MM.1S (cell line): ENCODE data around the gene DDI2.

Source experiments
- DNase-seq: peaks from one replicate; pipeline ENCODE4 v3.0.0-alpha.2; 2015
- H2AFZ ChIP-seq: fragments of 300-600 bp; sonication (generic); 2 replicates; pipeline ENCODE4 v1.6.0; 2016; ENCODE audit warnings: antibody characterized with exemption, low read length
- H3F3A ChIP-seq: fragments of 300-600 bp; sonication (generic); 2 replicates; pipeline ENCODE4 v1.6.1; 2016; ENCODE audit warnings: mild to moderate bottlenecking, antibody characterized with exemption, low read length, moderate library complexity, mixed read lengths; ENCODE audit not compliant: insufficient read depth
- H3K27ac ChIP-seq: fragments of 300-600 bp; sonication (generic); 2 replicates; pipeline ENCODE4 v1.5.1; 2016; ENCODE audit warnings: mild to moderate bottlenecking, low read length
- H3K27me3 ChIP-seq: fragments of 300-600 bp; sonication (generic); replicated peaks from 2 replicates; pipeline ENCODE4 v1.6.0; 2016; ENCODE audit warnings: low read length; ENCODE audit not compliant: insufficient read depth
- H3K36me3 ChIP-seq: fragments of 300-600 bp; sonication (generic); replicated peaks from 2 replicates; pipeline ENCODE4 v1.6.1; 2016; ENCODE audit warnings: mild to moderate bottlenecking, low read length, mixed read lengths; ENCODE audit not compliant: insufficient read depth
- H3K4me1 ChIP-seq: fragments of 300-600 bp; sonication (generic); 2 replicates; pipeline ENCODE4 v1.6.1; 2016; ENCODE audit warnings: low read length, mixed read lengths
- H3K4me2 ChIP-seq: fragments of 300-600 bp; sonication (generic); 2 replicates; pipeline ENCODE4 v1.6.0; 2016; ENCODE audit warnings: low read depth, low read length
- H3K4me3 ChIP-seq: fragments of 300-600 bp; sonication (generic); 2 replicates; pipeline ENCODE4 v1.5.1; 2016; ENCODE audit warnings: low read length, mixed read lengths
- H3K79me2 ChIP-seq: fragments of 300-600 bp; sonication (generic); 2 replicates; pipeline ENCODE4 v1.6.1; 2016; ENCODE audit warnings: mixed run types, low read length, mixed read lengths
- H3K9ac ChIP-seq: fragments of 300-600 bp; sonication (generic); 2 replicates; pipeline ENCODE4 v1.6.1; 2016; ENCODE audit warnings: low read length, mixed read lengths
- H3K9me2 ChIP-seq: fragments of 300-600 bp; sonication (generic); replicated peaks from 2 replicates; pipeline ENCODE4 v1.6.1; 2016; ENCODE audit warnings: mild to moderate bottlenecking, low read length, mixed read lengths; ENCODE audit not compliant: insufficient read depth
- H3K9me3 ChIP-seq: fragments of 300-600 bp; sonication (generic); replicated peaks from 2 replicates; pipeline ENCODE4 v1.6.1; 2016; ENCODE audit warnings: mild to moderate bottlenecking, low read length, mixed read lengths; ENCODE audit not compliant: insufficient read depth
- H4K20me1 ChIP-seq: fragments of 300-600 bp; sonication (generic); 2 replicates; pipeline ENCODE4 v1.6.1; 2016; ENCODE audit warnings: mild to moderate bottlenecking, low read length, moderate library complexity, mixed read lengths; ENCODE audit not compliant: insufficient read depth
- CTCF ChIP-seq: fragments of 300-600 bp; sonication (generic); IDR thresholded peaks from 2 replicates; pipeline ENCODE4 v1.5.1; 2016; ENCODE audit warnings: antibody characterized with exemption, low read length, mixed read lengths
- EZH2 ChIP-seq: fragments of 300-600 bp; sonication (generic); optimal IDR thresholded peaks from 2 replicates; pipeline ENCODE3; 2017; ENCODE audit warnings: low read depth, mild to moderate bottlenecking, antibody characterized with exemption, low read length, mixed read lengths
- EZH2phosphoT487 ChIP-seq: fragments of 300-600 bp; sonication (generic); IDR thresholded peaks from 2 replicates; pipeline ENCODE4 v1.6.1; 2018; ENCODE audit warnings: antibody characterized with exemption, low read length

The DDI2 gene

GRCh38 chr1:15703562-15703961 is 86.3 kb downstream of the DDI2 start:
- DNase-seq, result no peak
- no peaks in the 10 kb centered on the region for H3K36me3 ChIP-seq
- no peaks in the 10 kb centered on the region for H3K9me3 ChIP-seq
- no peaks in the 10 kb centered on the region for H4K20me1 ChIP-seq
- H3K27me3 ChIP-seq, result no peaks in the 10 kb centered on the region
- H3K4me3 ChIP-seq, result no peak overlapping the region
- H3K4me1 ChIP-seq, result no peaks in the 10 kb centered on the region
- H3K9me2 ChIP-seq, result no peaks in the 10 kb centered on the region
- H2AFZ ChIP-seq, result no peak overlapping the region
- peaks cover 82% of the 10 kb centered on the region for H3K79me2 ChIP-seq
- no peak overlapping the region for H3K9ac ChIP-seq
- TF ChIP-seq CTCF, result no peak
- no peak for TF ChIP-seq EZH2phosphoT487
- TF ChIP-seq EZH2, result no peak
- no peak overlapping the region for H3K4me2 ChIP-seq
- no peak overlapping the region for H3K27ac ChIP-seq
- no peaks in the 10 kb centered on the region for H3F3A ChIP-seq

- Histone ChIP-seq H3K79me2 (peaks cover 82% of the 10 kb centered on the region), H3K4me1 (no peaks in the 10 kb centered on the region), H3K9me3 (no peaks in the 10 kb centered on the region), H3K9ac (no peak overlapping the region), H2AFZ (no peak overlapping the region), H3K4me2 (no peak overlapping the region), H3K36me3 (no peaks in the 10 kb centered on the region), H3F3A (no peaks in the 10 kb centered on the region), H3K9me2 (no peaks in the 10 kb centered on the region), H3K4me3 (no peak overlapping the region), H3K27ac (no peak overlapping the region), H4K20me1 (no peaks in the 10 kb centered on the region), H3K27me3 (no peaks in the 10 kb centered on the region)
- DNase-seq, result no peak
- TF ChIP-seq EZH2phosphoT487, result no peak
- no peak for TF ChIP-seq CTCF
- no peak for TF ChIP-seq EZH2
Measured at GRCh38 chr1:15704526-15705183, 87.4 kb downstream of the DDI2 start.

DNA sequence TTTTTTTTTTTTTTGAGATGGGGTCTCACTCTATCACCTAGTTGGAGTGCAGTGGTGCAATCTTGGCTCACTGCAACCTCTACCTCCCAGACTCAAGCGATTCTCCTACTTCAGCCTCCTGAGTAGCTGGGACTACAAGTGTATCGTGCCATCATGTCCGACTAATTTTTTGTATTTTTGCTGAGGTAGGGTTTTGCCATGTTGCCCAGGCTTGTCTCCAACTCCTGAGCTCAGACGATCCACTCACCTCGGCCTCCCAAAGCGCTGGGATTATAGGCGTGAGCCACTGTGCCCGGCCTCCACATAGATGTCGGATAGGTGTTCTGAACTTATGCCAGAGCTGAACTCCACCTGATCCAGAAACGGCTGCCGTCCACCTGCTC is 87.9 kb downstream of the DDI2 start:
- Histone ChIP-seq H3K79me2 (peaks cover 79% of the 10 kb centered on the region), H3K4me3 (no peak overlapping the region), H3K9me3 (no peaks in the 10 kb centered on the region), H3K4me1 (no peaks in the 10 kb centered on the region), H3K27ac (no peak overlapping the region), H4K20me1 (no peaks in the 10 kb centered on the region), H3K36me3 (no peaks in the 10 kb centered on the region), H3K9ac (no peak overlapping the region), H2AFZ (no peak overlapping the region), H3K9me2 (no peaks in the 10 kb centered on the region), H3K4me2 (no peak overlapping the region), H3F3A (no peaks in the 10 kb centered on the region), H3K27me3 (no peaks in the 10 kb centered on the region)
- TF ChIP-seq CTCF, result no peak
- TF ChIP-seq EZH2phosphoT487, result no peak
- no peak for TF ChIP-seq EZH2
- no peak for DNase-seq
